Measurements from ENCODE around the gene RCVRN.

The RCVRN gene

DNA sequence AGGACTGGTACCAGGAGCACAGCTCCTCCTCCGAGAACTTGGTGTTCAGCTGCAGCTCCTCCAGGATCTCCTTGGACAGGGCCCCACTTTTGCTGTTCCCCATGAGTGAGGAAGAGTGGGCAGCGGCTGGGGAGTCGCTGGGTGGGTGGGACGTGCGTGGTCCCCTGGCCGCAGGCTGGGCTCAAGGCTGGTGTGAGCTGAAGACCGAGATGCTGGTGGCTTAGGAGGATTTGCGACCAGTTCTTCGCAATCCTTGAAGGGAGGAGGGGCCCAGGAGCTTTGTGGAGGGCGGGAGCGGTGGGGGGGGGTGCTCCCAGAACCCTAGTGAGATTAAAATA, at the start of gene RCVRN:
RCVRN (minus strand) TSS at position 194 of the 338 bp plus-strand sequence; CDS start at position 103, 91 bp downstream.
- no peaks in the 10 kb centered on the region for H3K9me3 ChIP-seq (ENCODE audit: insufficient read depth, low read length, severe bottlenecking)
- peaks cover 5% of the 10 kb centered on the region for H3K27me3 ChIP-seq (ENCODE audit: insufficient read depth, low read length, poor library complexity)
- H3K79me2 ChIP-seq (ENCODE audit: insufficient read depth, low read length) = no peaks in the 10 kb centered on the region
- H3K27ac ChIP-seq (ENCODE audit: low read length) = no peak within 1 kb of the TSS
- H3K4me2 ChIP-seq (ENCODE audit: insufficient read depth, low read length) = no peak within 1 kb of the TSS
- H3K36me3 ChIP-seq (ENCODE audit: insufficient read depth, low read length) = no peaks in the 10 kb centered on the region
- H2AFZ ChIP-seq (ENCODE audit: low read depth, low read length) = no peak within 1 kb of the TSS
- TF ChIP-seq, protein P1, sequence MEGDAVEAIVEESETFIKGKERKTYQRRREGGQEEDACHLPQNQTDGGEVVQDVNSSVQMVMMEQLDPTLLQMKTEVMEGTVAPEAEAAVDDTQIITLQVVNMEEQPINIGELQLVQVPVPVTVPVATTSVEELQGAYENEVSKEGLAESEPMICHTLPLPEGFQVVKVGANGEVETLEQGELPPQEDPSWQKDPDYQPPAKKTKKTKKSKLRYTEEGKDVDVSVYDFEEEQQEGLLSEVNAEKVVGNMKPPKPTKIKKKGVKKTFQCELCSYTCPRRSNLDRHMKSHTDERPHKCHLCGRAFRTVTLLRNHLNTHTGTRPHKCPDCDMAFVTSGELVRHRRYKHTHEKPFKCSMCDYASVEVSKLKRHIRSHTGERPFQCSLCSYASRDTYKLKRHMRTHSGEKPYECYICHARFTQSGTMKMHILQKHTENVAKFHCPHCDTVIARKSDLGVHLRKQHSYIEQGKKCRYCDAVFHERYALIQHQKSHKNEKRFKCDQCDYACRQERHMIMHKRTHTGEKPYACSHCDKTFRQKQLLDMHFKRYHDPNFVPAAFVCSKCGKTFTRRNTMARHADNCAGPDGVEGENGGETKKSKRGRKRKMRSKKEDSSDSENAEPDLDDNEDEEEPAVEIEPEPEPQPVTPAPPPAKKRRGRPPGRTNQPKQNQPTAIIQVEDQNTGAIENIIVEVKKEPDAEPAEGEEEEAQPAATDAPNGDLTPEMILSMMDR (IDR thresholded peaks at IDR 0.05; ENCODE audit: borderline replicate concordance, extremely low read depth, low read length, poor library complexity, severe bottlenecking) = no peak
- TF ChIP-seq EZH2 (IDR thresholded peaks at IDR 0.05; ENCODE audit: borderline replicate concordance, low read depth, low read length, severe bottlenecking) = no peak
- no peak for ATAC-seq (ENCODE audit: insufficient read depth, low read depth)
- H3K4me1 ChIP-seq (ENCODE audit: insufficient read depth, low read length) = no peaks in the 10 kb centered on the region
- no peak within 1 kb of the TSS for H3K9ac ChIP-seq (ENCODE audit: low read depth, low read length)
- H3K4me3 ChIP-seq (ENCODE audit: low read depth in 1 of 2, low read length in 2 of 2) = no peak within 1 kb of the TSS
- H4K20me1 ChIP-seq (ENCODE audit: insufficient read depth, low read length) = peaks cover 4% of the 10 kb centered on the region
- no peak for DNase-seq

DNA sequence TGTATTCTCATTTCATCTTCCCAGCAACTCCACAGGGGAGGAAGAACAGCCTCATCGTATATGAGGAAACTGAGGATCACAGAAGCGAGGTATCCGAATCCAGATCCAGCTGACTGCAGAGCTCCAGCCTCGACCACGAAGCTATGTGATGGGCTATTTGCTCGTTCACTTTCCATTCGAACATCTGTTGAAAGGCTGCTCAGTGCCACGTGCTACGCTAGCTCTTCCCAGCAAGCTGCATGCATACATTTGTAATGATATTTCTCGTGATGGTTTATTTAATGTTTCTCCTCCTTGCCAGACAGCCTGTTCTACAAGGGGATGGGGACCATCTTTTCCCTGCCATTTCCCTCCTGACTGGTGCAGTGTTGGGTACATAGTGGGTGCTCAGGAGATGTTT, 48.4 kb upstream of the RCVRN start:
- no peaks in the 10 kb centered on the region for H3K36me3 ChIP-seq (ENCODE audit: insufficient read depth, low read length)
- H3K27ac ChIP-seq (ENCODE audit: low read length) = no peak overlapping the region
- no peak for TF ChIP-seq EZH2 (IDR thresholded peaks at IDR 0.05; ENCODE audit: borderline replicate concordance, low read depth, low read length, severe bottlenecking)
- TF ChIP-seq, protein P1 (IDR thresholded peaks at IDR 0.05; ENCODE audit: borderline replicate concordance, extremely low read depth, low read length, poor library complexity, severe bottlenecking) = no peak
- H3K9ac ChIP-seq (ENCODE audit: low read depth, low read length) = no peak overlapping the region
- no peak overlapping the region for H2AFZ ChIP-seq (ENCODE audit: low read depth, low read length)
- no peaks in the 10 kb centered on the region for H3K9me3 ChIP-seq (ENCODE audit: insufficient read depth, low read length, severe bottlenecking)
- H3K79me2 ChIP-seq (ENCODE audit: insufficient read depth, low read length) = no peaks in the 10 kb centered on the region
- no peaks in the 10 kb centered on the region; the same call in 1 of the 2 replicates for H4K20me1 ChIP-seq (ENCODE audit: insufficient read depth, low read length)
- DNase-seq = no peak
- H3K27me3 ChIP-seq (ENCODE audit: insufficient read depth, low read length, poor library complexity) = no peaks in the 10 kb centered on the region
- no peak overlapping the region for H3K4me2 ChIP-seq (ENCODE audit: insufficient read depth, low read length)
- H3K4me1 ChIP-seq (ENCODE audit: insufficient read depth, low read length) = no peaks in the 10 kb centered on the region
- H3K4me3 ChIP-seq (ENCODE audit: low read depth in 1 of 2, low read length in 2 of 2) = no peak overlapping the region
- no peak for ATAC-seq (ENCODE audit: insufficient read depth, low read depth)

DNA sequence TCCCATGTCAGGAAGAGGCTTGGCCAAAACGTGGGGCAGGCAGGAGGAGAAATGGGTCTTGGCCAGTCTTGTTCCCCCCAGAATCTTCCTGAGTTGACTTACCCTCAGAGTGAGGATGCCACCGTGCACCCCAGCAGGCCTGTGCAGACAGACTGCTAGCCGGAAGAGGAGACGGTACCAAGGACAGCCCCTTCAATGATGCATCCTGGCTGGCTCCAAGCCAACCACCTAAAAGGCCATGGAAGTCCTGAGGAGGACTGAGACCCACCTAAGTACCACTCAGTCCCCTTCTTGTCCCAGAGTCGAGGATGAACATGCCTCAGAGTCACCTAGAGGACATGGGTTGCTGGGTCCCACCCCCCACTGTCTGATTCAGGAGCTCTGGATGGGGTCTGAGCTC, 46.7 kb upstream of the RCVRN start:
- Histone ChIP-seq H3K4me1 (ENCODE audit: insufficient read depth, low read length) (no peaks in the 10 kb centered on the region), H3K27me3 (ENCODE audit: insufficient read depth, low read length, poor library complexity) (no peaks in the 10 kb centered on the region), H3K9ac (ENCODE audit: low read depth, low read length) (no peak overlapping the region), H3K27ac (ENCODE audit: low read length) (no peak overlapping the region), H4K20me1 (ENCODE audit: insufficient read depth, low read length) (no peaks in the 10 kb centered on the region; the same call in 1 of the 2 replicates), H3K4me2 (ENCODE audit: insufficient read depth, low read length) (no peak overlapping the region), H2AFZ (ENCODE audit: low read depth, low read length) (no peak overlapping the region), H3K36me3 (ENCODE audit: insufficient read depth, low read length) (no peaks in the 10 kb centered on the region), H3K79me2 (ENCODE audit: insufficient read depth, low read length) (no peaks in the 10 kb centered on the region), H3K4me3 (ENCODE audit: low read depth in 1 of 2, low read length in 2 of 2) (no peak overlapping the region), H3K9me3 (ENCODE audit: insufficient read depth, low read length, severe bottlenecking) (no peaks in the 10 kb centered on the region)
- DNase-seq (no peak), ATAC-seq (ENCODE audit: insufficient read depth, low read depth) (no peak)
- no peak for TF ChIP-seq EZH2 (IDR thresholded peaks at IDR 0.05; ENCODE audit: borderline replicate concordance, low read depth, low read length, severe bottlenecking)
- TF ChIP-seq, protein P1 (IDR thresholded peaks at IDR 0.05; ENCODE audit: borderline replicate concordance, extremely low read depth, low read length, poor library complexity, severe bottlenecking) = no peak

DNA sequence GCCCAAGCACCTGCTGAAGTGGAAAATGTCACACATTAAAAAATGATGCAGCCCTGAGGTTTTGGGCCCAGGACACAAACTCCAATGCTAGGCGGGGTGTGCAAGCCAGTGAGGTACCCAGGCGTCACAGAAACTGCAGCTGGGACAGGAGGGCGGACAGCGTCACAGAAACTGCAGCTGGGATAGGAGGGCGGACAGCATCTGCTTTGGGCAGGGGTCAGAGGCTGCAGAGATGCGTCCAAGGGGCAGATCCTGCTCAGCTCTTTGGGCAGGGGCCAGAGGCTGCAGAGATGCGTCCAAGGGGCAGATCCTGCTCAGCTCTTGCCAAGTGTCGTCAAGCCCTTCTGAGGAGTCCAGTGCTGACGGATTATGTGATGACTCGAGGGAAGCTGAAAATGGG, 43.9 kb upstream of the RCVRN start:
- Histone ChIP-seq H3K9ac (ENCODE audit: low read depth, low read length) (no peak overlapping the region), H3K27me3 (ENCODE audit: insufficient read depth, low read length, poor library complexity) (no peaks in the 10 kb centered on the region)

More for the DNA sequence above, 43.9 kb upstream of the RCVRN start:
- no peak overlapping the region for H3K4me2 ChIP-seq (ENCODE audit: insufficient read depth, low read length)
- no peak overlapping the region for H3K27ac ChIP-seq (ENCODE audit: low read length)
- H3K79me2 ChIP-seq (ENCODE audit: insufficient read depth, low read length) = no peaks in the 10 kb centered on the region
- ATAC-seq (ENCODE audit: insufficient read depth, low read depth) = no peak
- DNase-seq = no peak
- no peaks in the 10 kb centered on the region for H3K4me1 ChIP-seq (ENCODE audit: insufficient read depth, low read length)
- no peaks in the 10 kb centered on the region for H4K20me1 ChIP-seq (ENCODE audit: insufficient read depth, low read length)
- TF ChIP-seq, protein P1 (IDR thresholded peaks at IDR 0.05; ENCODE audit: borderline replicate concordance, extremely low read depth, low read length, poor library complexity, severe bottlenecking) = no peak
- no peak for TF ChIP-seq EZH2 (IDR thresholded peaks at IDR 0.05; ENCODE audit: borderline replicate concordance, low read depth, low read length, severe bottlenecking)
- no peak overlapping the region for H2AFZ ChIP-seq (ENCODE audit: low read depth, low read length)
- no peaks in the 10 kb centered on the region for H3K9me3 ChIP-seq (ENCODE audit: insufficient read depth, low read length, severe bottlenecking)
- no peak overlapping the region for H3K4me3 ChIP-seq (ENCODE audit: low read depth in 1 of 2, low read length in 2 of 2)
- H3K36me3 ChIP-seq (ENCODE audit: insufficient read depth, low read length) = no peaks in the 10 kb centered on the region
